Activated CD4-positive, alpha-beta memory T cell treated with anti-CD3 and anti-CD28 coated beads, Interleukin-2, amount 10 ng/mL, durations not matched to agents 7 days and 5 days (primary cell): ENCODE measurements around the gene FTO. TPM values are rescaled to one million over a fixed set of nuclear protein-coding genes. Genes with fewer than 3 reads are reported as not detected.
A peak's percentile ranks its signal among the peaks of the same experiment; 100 is the strongest.

Experiments used
- CTCF ChIA-PET: fragments of 350-600 bp; sonication (Branson Sonifier 250); formaldehyde crosslinking; loops from one replicate; lab custom pipeline; 2021; ENCODE audit warnings: antibody characterized with exemption, inconsistent platforms; lab: Charles Lee
- POLR2A ChIA-PET: fragments of 350-600 bp; sonication (Branson Sonifier 250); formaldehyde crosslinking; loops from one replicate; lab custom pipeline; 2021; ENCODE audit warnings: antibody characterized with exemption; lab: Charles Lee
- DNase-seq: peaks from one replicate; pipeline ENCODE4 v3.0.0-alpha.2; 2020
- H3K27ac Mint-ChIP-seq: one replicate; pipeline ENCODE4 v1.8.0; 2021; ENCODE audit warnings: mild to moderate bottlenecking, mixed read lengths
- H3K27me3 Mint-ChIP-seq: one replicate; pipeline ENCODE4 v1.8.0; 2021; ENCODE audit warnings: mixed read lengths
- H3K36me3 Mint-ChIP-seq: one replicate; pipeline ENCODE4 v1.8.0; 2021; ENCODE audit warnings: low read depth, mixed read lengths
- H3K4me1 Mint-ChIP-seq: one replicate; pipeline ENCODE4 v1.8.0; 2021; ENCODE audit warnings: mixed read lengths
- H3K4me3 Mint-ChIP-seq: one replicate; pipeline ENCODE4 v1.8.0; 2021; ENCODE audit warnings: mild to moderate bottlenecking, mixed read lengths
- H3K9me3 Mint-ChIP-seq: one replicate; pipeline ENCODE4 v1.8.0; 2021; ENCODE audit warnings: mixed read lengths
- total RNA-seq, 2 experiments: library from RNA; stranded (reverse); gene quantifications; one replicate each; pipeline ENCODE4 v1.2.3, GENCODE V29; 2021

The FTO gene
- 10 to 100 TPM; 48.1 to 48.5 TPM for total RNA-seq

DNA sequence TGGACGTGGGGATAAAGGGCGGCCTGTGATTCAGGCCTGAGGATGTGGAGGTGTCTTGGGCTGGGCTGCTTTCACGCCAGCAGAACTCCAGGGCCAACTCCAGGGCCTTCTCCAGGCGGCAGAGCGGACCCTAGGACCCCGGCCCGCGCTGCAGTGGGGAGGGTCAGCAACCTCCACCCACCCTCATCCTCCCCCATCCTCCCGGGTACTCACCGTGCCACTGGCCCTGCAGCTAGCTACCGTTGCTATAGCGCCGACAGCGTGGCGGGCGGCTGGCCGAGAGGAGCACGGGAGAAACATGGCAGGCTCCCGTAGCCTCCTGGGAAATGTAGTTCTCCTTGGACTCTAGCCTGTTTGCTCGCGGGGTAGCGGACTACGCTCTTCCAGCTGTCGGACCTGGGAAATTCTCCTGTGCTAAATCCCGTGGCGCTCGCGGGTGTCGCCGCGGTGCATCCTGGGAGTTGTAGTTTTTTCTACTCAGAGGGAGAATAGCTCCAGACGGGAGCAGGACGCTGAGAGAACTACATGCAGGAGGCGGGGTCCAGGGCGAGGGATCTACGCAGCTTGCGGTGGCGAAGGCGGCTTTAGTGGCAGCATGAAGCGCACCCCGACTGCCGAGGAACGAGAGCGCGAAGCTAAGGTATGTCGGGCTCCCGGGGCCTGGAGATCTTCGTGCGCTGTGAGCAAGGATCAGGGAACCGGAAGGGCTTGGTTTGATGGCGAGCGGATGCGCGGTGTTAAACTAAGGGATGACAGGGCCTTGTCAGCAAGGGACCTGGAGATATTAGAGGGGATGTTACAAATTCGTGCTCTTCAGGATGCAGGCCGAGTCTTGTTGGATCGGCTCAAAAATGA, at the start of gene FTO, which contains the start of gene RPGRIP1L:
Gene FTO, plus strand, starts transcription at position 567 of the 855 bp plus-strand sequence.
Gene RPGRIP1L, minus strand, starts transcription at position 270 of the 855 bp plus-strand sequence. CDS start 3,136 bp downstream, outside the sequence.
- POLR2A ChIA-PET = interaction anchor here (0.6 to 1.4 kb wide), 4 partner anchors 185 to 604 kb away, joined by 4 to 6 read pairs (median 4); partner anchors contain the start of genes AKTIP and RBL2
- peak within 1 kb of the TSS; percentile 86 for H3K27ac Mint-ChIP-seq
- H3K4me1 Mint-ChIP-seq = peaks cover 28% of the 10 kb centered on the region
- no peaks in the 10 kb centered on the region for H3K27me3 Mint-ChIP-seq
- H3K36me3 Mint-ChIP-seq = peaks cover 15% of the 10 kb centered on the region
- H3K4me3 Mint-ChIP-seq = peak within 1 kb of the TSS; percentile 99
- peak; percentile 98 for DNase-seq
- no peaks in the 10 kb centered on the region for H3K9me3 Mint-ChIP-seq
- CTCF ChIA-PET = interaction anchor here (0.6 to 1.5 kb wide), 4 partner anchors 11 to 154 kb away, joined by 3 to 16 read pairs (median 4); no protein-coding TSS in a partner anchor

DNA sequence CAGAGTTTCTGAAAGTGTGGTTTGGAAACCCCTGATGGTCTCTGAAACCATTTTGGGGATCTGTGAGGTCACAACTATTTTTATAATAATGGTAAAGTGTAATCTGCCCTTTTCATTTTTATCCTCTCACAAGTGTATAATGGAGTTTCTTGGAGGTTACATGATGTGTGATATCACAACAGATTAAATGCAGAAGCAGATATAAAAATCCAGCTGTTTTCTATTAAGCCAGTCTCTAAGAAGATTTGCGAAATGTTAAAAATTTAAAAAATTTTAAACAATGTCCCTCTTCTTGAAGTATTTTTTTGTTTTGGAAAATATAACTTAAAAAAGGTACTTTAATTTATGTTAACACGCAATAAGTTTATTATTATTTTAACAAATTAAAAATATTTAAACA, 49.0 kb upstream of the FTO start:
- CTCF ChIA-PET = no interaction called here
- H3K9me3 Mint-ChIP-seq = no peaks in the 10 kb centered on the region
- no peak overlapping the region for H3K4me3 Mint-ChIP-seq
- H3K27ac Mint-ChIP-seq = no peak overlapping the region
- H3K4me1 Mint-ChIP-seq = no peaks in the 10 kb centered on the region
- POLR2A ChIA-PET = no interaction called here
- no peaks in the 10 kb centered on the region for H3K27me3 Mint-ChIP-seq
- DNase-seq = no peak
- H3K36me3 Mint-ChIP-seq = peaks cover 11% of the 10 kb centered on the region

DNA sequence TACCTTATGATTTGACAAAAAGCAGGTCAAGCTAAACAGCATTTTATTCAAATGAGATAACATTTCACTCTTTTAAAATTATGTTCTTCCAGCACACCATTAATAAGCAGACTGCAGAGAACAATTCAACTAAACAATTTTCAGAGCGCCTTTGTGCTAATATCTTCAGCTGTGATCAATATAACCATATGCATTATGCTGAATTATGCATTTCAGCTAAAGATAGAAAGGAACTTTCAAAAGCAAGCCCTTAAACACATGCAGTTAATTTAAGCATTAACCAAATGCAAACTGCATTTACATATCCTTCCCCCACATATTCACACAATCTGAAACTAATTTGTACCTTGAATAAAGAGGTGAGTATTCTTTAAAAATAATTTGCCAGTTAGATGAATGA, 41.9 kb upstream of the FTO start:
- POLR2A ChIA-PET = no interaction called here
- Mint-ChIP-seq H3K4me3 (no peak overlapping the region), H3K36me3 (no peaks in the 10 kb centered on the region), H3K9me3 (no peaks in the 10 kb centered on the region), H3K27me3 (no peaks in the 10 kb centered on the region), H3K4me1 (peaks cover 15% of the 10 kb centered on the region), H3K27ac (no peak overlapping the region)
- DNase-seq = no peak
- CTCF ChIA-PET = interaction anchor here (0.7 kb wide), 1 partner anchor 112 kb away, joined by 3 read pairs; no protein-coding TSS in a partner anchor

DNA sequence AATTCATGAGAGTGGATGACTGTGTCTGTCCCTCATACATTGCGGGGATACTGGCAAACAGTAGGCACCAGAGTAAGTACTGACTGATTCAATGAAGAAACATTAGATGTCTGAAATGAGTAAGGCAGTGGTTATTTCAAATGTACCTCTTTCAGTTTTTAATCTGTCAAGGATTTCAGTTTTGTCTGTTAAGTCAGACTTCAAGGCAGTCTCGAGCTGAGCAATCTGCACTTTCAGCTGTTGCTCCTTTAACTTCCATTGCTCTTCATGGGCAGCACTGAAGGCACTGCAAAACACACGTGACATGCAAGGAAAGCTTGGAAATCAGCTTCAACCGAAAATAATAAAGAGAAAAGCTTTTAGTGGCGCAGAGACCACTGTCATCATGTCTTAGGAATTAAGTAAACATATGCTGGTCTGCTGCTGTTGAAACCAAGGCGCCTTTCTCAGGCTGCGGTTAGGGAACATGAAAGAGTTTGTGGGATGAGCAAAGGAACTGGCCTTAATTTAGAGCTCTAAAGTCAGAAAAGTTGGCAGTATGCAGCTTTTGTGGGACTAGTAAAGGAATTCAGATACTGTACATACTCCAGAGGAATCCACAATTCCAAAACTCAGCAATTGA, 39.1 kb upstream of the FTO start:
- no peak overlapping the region for H3K4me3 Mint-ChIP-seq
- ChIA-PET CTCF (interaction anchor here (1.1 kb wide), 1 partner anchor 79 kb away, joined by 4 read pairs; no protein-coding TSS in a partner anchor), POLR2A (no interaction called here)
- DNase-seq = no peak
- no peaks in the 10 kb centered on the region for H3K27me3 Mint-ChIP-seq
- no peak overlapping the region for H3K27ac Mint-ChIP-seq
- peaks cover 15% of the 10 kb centered on the region for H3K4me1 Mint-ChIP-seq
- no peaks in the 10 kb centered on the region for H3K36me3 Mint-ChIP-seq
- no peaks in the 10 kb centered on the region for H3K9me3 Mint-ChIP-seq

DNA sequence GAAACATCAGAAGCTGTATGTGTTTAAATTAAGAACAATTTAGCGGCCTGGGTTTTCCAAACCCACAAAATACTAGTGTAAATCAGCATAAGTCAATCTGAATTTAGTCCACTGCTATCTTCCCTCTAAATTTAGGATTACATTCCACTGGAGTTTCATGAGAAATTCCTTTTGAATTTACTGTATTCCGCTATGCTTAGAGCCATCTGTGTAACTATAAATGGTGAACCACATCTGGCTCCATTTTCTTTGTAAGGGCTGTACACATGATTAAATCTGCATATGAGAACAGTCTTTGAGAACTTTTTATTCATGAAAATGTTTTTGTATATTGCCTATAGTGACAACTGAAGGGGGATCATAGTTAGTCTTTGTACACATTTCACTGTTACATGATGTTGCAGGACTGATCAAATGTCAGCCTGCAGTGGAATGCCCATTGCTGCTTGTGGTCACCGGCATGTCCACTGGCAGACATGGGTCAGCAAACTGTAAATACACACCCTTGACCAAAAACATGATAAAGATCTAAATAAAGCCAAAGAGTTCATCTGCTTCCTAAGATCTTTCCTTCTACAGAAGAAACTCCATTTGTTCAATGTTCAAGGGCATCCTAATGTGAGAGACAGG, 37.1 kb upstream of the FTO start:
- no peaks in the 10 kb centered on the region for H3K27me3 Mint-ChIP-seq
- DNase-seq = no peak
- H3K27ac Mint-ChIP-seq = no peak overlapping the region
- no peaks in the 10 kb centered on the region for H3K36me3 Mint-ChIP-seq
- CTCF ChIA-PET = no interaction called here
- POLR2A ChIA-PET = no interaction called here
- peaks cover 15% of the 10 kb centered on the region for H3K4me1 Mint-ChIP-seq
- no peak overlapping the region for H3K4me3 Mint-ChIP-seq
- H3K9me3 Mint-ChIP-seq = no peaks in the 10 kb centered on the region

DNA sequence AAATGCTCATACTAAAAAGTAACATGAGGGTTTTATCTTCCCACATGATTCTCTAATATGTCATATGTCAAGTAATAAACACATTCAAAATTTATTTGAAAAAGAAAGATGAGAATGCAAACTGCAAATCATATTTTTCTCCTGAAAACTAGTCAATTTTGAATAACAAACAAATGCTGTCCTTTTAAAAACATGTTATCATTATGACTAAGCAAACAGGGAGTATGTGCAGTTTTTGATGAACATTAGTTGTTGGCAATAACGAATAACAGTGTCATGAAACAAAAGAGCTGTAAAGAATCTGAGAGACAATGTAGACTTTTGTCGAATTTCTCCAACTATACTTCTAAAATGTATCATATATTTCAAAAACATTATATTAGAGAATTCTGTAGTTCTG, 35.1 kb upstream of the FTO start:
- Mint-ChIP-seq H3K9me3 (no peaks in the 10 kb centered on the region), H3K27me3 (no peaks in the 10 kb centered on the region), H3K4me1 (peaks cover 13% of the 10 kb centered on the region), H3K36me3 (peaks cover 2% of the 10 kb centered on the region), H3K27ac (no peak overlapping the region), H3K4me3 (no peak overlapping the region)
- ChIA-PET CTCF (no interaction called here), POLR2A (no interaction called here)
- DNase-seq = no peak

DNA sequence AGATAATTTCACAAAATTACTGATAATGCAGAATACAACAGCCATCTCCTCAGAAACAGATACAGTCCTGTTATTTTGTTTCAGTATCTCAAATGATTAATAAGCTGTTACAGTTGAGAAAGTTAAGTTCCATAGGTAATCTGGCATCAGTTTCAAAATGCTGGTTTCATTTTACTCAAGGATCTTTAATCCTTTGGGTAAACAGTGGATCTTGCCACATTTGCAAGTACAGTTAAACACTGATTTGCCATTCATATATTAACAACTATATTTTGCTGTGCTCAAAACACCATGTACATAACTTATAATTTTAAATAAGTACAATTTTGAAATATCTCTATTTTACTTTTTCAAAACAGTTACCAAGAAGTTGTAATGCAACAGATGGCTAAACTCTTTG, 31.5 kb upstream of the FTO start:
- Mint-ChIP-seq H3K36me3 (peaks cover 2% of the 10 kb centered on the region), H3K9me3 (no peaks in the 10 kb centered on the region), H3K4me1 (no peaks in the 10 kb centered on the region), H3K4me3 (no peak overlapping the region), H3K27me3 (no peaks in the 10 kb centered on the region), H3K27ac (no peak overlapping the region)
- no peak for DNase-seq
- CTCF ChIA-PET = no interaction called here
- POLR2A ChIA-PET = no interaction called here

DNA sequence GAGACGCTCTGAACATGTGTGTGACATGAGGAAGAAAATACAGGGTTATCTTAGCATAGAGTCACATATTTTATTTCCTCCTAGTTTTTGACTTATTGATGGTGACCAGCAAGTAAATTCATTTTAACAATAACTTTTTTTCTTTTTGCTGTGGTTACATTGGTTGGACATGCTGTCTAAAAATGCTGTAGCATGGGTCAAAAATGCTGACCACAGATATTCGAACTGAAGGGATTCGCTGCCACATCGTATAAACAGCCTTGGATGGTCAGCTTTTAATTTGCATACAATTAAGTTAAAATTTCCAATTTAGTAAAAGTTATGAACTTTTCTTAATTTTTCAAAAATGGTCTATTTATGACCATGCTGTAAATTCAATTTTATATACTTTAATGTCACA, 30.8 kb upstream of the FTO start:
- no peak for DNase-seq
- ChIA-PET CTCF (no interaction called here), POLR2A (no interaction called here)

DNA sequence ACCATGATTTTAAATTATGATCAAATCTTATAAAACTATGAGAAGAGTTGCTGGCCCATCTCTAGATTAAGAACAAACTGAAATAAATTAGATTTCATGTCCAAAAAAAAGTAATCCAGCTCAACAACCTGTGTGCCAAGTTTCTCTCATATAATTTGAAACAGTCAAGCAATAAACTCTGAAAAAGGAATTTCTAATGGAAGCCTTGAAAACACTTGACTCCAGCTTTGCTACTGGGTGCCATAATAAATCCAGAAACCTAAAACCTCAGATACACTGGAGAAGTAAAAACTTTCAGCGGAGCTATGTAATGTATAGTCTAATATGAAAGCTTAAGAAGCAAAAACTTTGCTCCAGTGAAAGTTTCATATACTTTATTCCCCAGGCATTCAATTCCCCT, 25.8 kb upstream of the FTO start:
- H3K4me3 Mint-ChIP-seq = no peak overlapping the region
- no peaks in the 10 kb centered on the region for H3K4me1 Mint-ChIP-seq
- no peak overlapping the region for H3K27ac Mint-ChIP-seq
- POLR2A ChIA-PET = interaction anchor here (0.5 kb wide), 1 partner anchor 133 kb away, joined by 3 read pairs; no protein-coding TSS in a partner anchor
- no peak for DNase-seq
- H3K27me3 Mint-ChIP-seq = no peaks in the 10 kb centered on the region
- H3K9me3 Mint-ChIP-seq = no peaks in the 10 kb centered on the region
- H3K36me3 Mint-ChIP-seq = peaks cover 3% of the 10 kb centered on the region
- CTCF ChIA-PET = interaction anchor here (1.0 to 1.6 kb wide), 2 partner anchors 129 to 1487 kb away, joined by 4 read pairs; no protein-coding TSS in a partner anchor

More for the DNA sequence above, 30.8 kb upstream of the FTO start:
- H3K4me1 Mint-ChIP-seq = no peaks in the 10 kb centered on the region
- H3K36me3 Mint-ChIP-seq = peaks cover 2% of the 10 kb centered on the region
- no peaks in the 10 kb centered on the region for H3K9me3 Mint-ChIP-seq
- H3K4me3 Mint-ChIP-seq = no peak overlapping the region
- H3K27me3 Mint-ChIP-seq = no peaks in the 10 kb centered on the region
- H3K27ac Mint-ChIP-seq = no peak overlapping the region

DNA sequence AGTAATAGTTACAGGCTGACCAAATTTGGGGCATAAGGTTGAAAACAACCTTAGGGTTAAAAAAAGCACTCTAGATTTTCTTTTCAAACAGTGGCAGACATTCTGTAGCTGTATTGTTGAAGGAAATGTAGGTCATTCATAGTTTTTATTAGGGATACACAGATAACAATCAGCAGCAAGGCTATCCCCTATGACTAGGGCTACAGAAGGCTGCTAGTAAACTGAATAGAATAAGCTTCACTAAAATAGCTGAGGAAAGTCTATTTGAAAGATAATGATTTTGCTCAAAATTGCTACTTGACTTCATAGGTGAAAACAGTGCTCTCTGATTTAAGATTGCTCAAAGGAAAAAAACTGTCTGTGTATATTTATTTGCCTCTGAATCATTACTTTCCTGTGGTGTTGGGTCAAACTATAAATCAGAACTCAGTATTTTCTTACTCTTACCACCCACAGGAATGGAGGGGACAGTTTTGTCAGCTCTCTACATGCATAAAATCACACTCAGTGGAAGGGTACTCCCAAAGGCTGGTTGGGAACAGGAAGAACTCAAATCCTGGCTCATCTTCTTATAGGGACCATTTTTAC, 25.1 kb upstream of the FTO start:
- no peaks in the 10 kb centered on the region for H3K4me1 Mint-ChIP-seq
- ChIA-PET CTCF (interaction anchor here (1.0 to 1.6 kb wide), 2 partner anchors 129 to 1488 kb away, joined by 4 read pairs; no protein-coding TSS in a partner anchor), POLR2A (no interaction called here)
- H3K27me3 Mint-ChIP-seq = no peaks in the 10 kb centered on the region
- no peak overlapping the region for H3K4me3 Mint-ChIP-seq
- peaks cover 5% of the 10 kb centered on the region for H3K36me3 Mint-ChIP-seq
- DNase-seq = no peak
- no peaks in the 10 kb centered on the region for H3K9me3 Mint-ChIP-seq
- H3K27ac Mint-ChIP-seq = no peak overlapping the region

DNA sequence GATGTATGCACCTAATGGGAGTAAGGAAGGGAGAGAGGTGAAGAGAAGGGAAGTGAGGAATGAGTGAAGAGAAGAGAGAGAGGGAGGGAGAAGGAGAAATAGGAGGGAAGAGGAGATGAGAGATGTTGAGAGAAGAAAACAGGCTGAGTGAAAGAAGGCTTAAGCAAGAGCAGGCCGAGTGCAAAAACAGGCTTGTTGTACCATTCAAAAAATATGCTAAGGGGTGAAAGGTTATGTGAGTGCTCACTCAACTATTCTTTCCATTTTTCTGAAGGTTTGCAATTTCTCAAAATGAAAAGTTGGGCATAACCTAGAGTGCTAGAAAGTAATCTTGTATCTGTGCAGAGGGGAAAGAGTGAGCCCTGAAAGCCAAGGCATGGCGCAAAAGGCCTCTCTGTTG, 23.2 kb upstream of the FTO start:
- no peaks in the 10 kb centered on the region for H3K27me3 Mint-ChIP-seq
- peaks cover 10% of the 10 kb centered on the region for H3K36me3 Mint-ChIP-seq
- no peak overlapping the region for H3K4me3 Mint-ChIP-seq
- ChIA-PET CTCF (no interaction called here), POLR2A (no interaction called here)
- no peaks in the 10 kb centered on the region for H3K4me1 Mint-ChIP-seq
- peaks cover 5% of the 10 kb centered on the region for H3K9me3 Mint-ChIP-seq
- no peak for DNase-seq
- no peak overlapping the region for H3K27ac Mint-ChIP-seq

DNA sequence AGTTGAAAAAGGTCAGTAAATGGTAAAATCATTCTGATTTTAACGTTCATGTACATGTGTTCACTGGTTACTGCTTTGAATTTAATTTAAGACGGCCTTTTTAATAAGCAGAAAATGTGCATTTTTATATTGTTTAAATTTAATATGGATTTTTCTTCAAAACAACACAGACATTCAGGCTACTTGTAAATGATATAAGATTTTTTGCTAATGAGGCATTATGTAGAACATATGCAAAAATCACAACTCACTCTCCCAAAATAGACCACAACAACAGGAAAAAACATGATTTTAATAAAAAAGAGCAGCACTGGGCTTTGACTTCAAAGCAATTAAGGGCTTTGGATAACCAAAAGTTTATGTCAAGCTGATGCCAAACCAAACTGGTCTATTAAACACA, 22.6 kb upstream of the FTO start:
- H3K27me3 Mint-ChIP-seq = no peaks in the 10 kb centered on the region
- DNase-seq = no peak
- H3K9me3 Mint-ChIP-seq = peaks cover 5% of the 10 kb centered on the region
- no peaks in the 10 kb centered on the region for H3K4me1 Mint-ChIP-seq
- H3K36me3 Mint-ChIP-seq = peaks cover 10% of the 10 kb centered on the region
- ChIA-PET CTCF (no interaction called here), POLR2A (no interaction called here)
- H3K27ac Mint-ChIP-seq = no peak overlapping the region
- no peak overlapping the region for H3K4me3 Mint-ChIP-seq
